ENCODE measurements around the gene HIVEP2. TPM values are rescaled to one million over a fixed set of nuclear protein-coding genes. Genes with fewer than 3 reads are reported as not detected.
A peak's percentile ranks its signal among the peaks of the same experiment; 100 is the strongest.

The HIVEP2 gene
- total and polyA plus RNA-seq, 2 donors (not counting 3 experiments of a cell fraction or from before 2014, with no cell fraction given): 1.3 to 4.7 TPM

GRCh38 chr6:142942805-142943227 is 2.2 kb downstream of the HIVEP2 start:
- TF ChIP-seq, protein P1, sequence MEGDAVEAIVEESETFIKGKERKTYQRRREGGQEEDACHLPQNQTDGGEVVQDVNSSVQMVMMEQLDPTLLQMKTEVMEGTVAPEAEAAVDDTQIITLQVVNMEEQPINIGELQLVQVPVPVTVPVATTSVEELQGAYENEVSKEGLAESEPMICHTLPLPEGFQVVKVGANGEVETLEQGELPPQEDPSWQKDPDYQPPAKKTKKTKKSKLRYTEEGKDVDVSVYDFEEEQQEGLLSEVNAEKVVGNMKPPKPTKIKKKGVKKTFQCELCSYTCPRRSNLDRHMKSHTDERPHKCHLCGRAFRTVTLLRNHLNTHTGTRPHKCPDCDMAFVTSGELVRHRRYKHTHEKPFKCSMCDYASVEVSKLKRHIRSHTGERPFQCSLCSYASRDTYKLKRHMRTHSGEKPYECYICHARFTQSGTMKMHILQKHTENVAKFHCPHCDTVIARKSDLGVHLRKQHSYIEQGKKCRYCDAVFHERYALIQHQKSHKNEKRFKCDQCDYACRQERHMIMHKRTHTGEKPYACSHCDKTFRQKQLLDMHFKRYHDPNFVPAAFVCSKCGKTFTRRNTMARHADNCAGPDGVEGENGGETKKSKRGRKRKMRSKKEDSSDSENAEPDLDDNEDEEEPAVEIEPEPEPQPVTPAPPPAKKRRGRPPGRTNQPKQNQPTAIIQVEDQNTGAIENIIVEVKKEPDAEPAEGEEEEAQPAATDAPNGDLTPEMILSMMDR (IDR thresholded peaks at IDR 0.05; ENCODE audit: extremely low read depth in 1 of 2, insufficient read depth in 1 of 2, low read depth in 1 of 2, low read length in 2 of 2): peak; percentile 12 to 14
- no peak for TF ChIP-seq POLR2A (IDR thresholded peaks at IDR 0.05; ENCODE audit: low read depth, low read length)
- ChIA-PET CTCF (interaction anchor here (0.6 to 2.3 kb wide), 20 partner anchors 8 to 249 kb away, joined by 3 to 13 read pairs (median 4); no protein-coding TSS in a partner anchor), POLR2A (interaction anchor here (0.6 to 1.1 kb wide), 2 partner anchors 110 to 116 kb away, joined by 3 read pairs; no protein-coding TSS in a partner anchor)
- Histone ChIP-seq H3K27me3 (ENCODE audit: control insufficient read depth in 2 of 2, insufficient read depth in 2 of 2, low read length in 2 of 2) (no peaks in the 10 kb centered on the region), H2AFZ (ENCODE audit: low read depth, low read length) (no peak overlapping the region), H3K4me2 (ENCODE audit: insufficient read depth, low read length) (no peak overlapping the region), H3K4me1 (ENCODE audit: control insufficient read depth, extremely low read depth, insufficient read depth, low read length) (peaks cover 29% of the 10 kb centered on the region), H3K9me1 (replicated peaks; ENCODE audit: control insufficient read depth, extremely low read depth, insufficient read depth, low read length) (no peaks in the 10 kb centered on the region), H3K79me2 (ENCODE audit: control insufficient read depth, insufficient read depth, low read length) (no peaks in the 10 kb centered on the region), H3K27ac (ENCODE audit: insufficient read depth, low read depth, low read length) (no peak overlapping the region), H3K9ac (replicated peaks; ENCODE audit: extremely low read depth, insufficient read depth, low read length) (no peak overlapping the region), H3K9me3 (replicated peaks; ENCODE audit: control insufficient read depth, insufficient read depth, low read length) (no peaks in the 10 kb centered on the region), H3K4me3 (replicated peaks in 1 of 3; ENCODE audit: insufficient read depth in 1 of 3, low read depth in 1 of 3, low read length in 3 of 3) (no peak overlapping the region), H4K20me1 (replicated peaks; ENCODE audit: control insufficient read depth, extremely low read depth, insufficient read depth, low read length) (no peaks in the 10 kb centered on the region), H3K36me3 (ENCODE audit: control insufficient read depth in 2 of 2, extremely low read depth in 1 of 2, insufficient read depth in 2 of 2, low read length in 2 of 2) (no peaks in the 10 kb centered on the region)
- BruUV-seq (replicated peaks): no TSS peak
- FAIRE-seq: no peak
- DNase-seq (ENCODE audit: low read depth, low spot score): peak; percentile 63
- dilution Hi-C loops (cut with MboI; ENCODE audit: extremely low pct_ligation_motif_present, low sequenced_read_pairs): no loop called here
- intact Hi-C loops (cut with micrococcal nuclease): loop anchor here (5.0 to 10.0 kb wide), 4 partner anchors 196 to 798 kb away; partner anchors contain the start of genes NMBR and VTA1

GRCh38 chr6:142942238-142942637 is 2.7 kb downstream of the HIVEP2 start:
- no TSS peak for BruUV-seq (replicated peaks)
- TF ChIP-seq, protein P2, sequence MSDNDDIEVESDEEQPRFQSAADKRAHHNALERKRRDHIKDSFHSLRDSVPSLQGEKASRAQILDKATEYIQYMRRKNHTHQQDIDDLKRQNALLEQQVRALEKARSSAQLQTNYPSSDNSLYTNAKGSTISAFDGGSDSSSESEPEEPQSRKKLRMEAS (IDR thresholded peaks at IDR 0.05; ENCODE audit: insufficient read depth, insufficient read length): no peak
- TF ChIP-seq MYC (IDR thresholded peaks at IDR 0.05; ENCODE audit: low read depth, low read length): no peak
- TF ChIP-seq EZH2 (IDR thresholded peaks at IDR 0.05; ENCODE audit: borderline replicate concordance, low read depth, low read length, severe bottlenecking): no peak
- no peak for TF ChIP-seq GATA2 (IDR thresholded peaks at IDR 0.05; ENCODE audit: insufficient read depth, insufficient read length, low read depth, low read length)
- TF ChIP-seq FOS (IDR thresholded peaks at IDR 0.05; ENCODE audit: borderline replicate concordance, insufficient read depth, low read length): no peak
- no peak for TF ChIP-seq JUN (IDR thresholded peaks at IDR 0.05; ENCODE audit: borderline replicate concordance, insufficient read depth, insufficient read length, low read depth)
- TF ChIP-seq POLR2A (IDR thresholded peaks at IDR 0.05; ENCODE audit: low read depth, low read length): no peak
- TF ChIP-seq, protein P1 (IDR thresholded peaks at IDR 0.05; ENCODE audit: extremely low read depth in 1 of 2, insufficient read depth in 1 of 2, low read depth in 1 of 2, low read length in 2 of 2): no peak
- no peak for TF ChIP-seq POLR2AphosphoS5 (IDR thresholded peaks at IDR 0.05; ENCODE audit: insufficient read depth, low read depth, low read length)
- no peak overlapping the region for H3K27ac ChIP-seq (ENCODE audit: insufficient read depth, low read depth, low read length)
- no peak overlapping the region for H2AFZ ChIP-seq (ENCODE audit: low read depth, low read length)
- DNase-seq (ENCODE audit: low read depth, low spot score) (no peak), FAIRE-seq (no peak)
- POLR2A ChIA-PET: no interaction called here
- no peak overlapping the region for H3K4me2 ChIP-seq (ENCODE audit: insufficient read depth, low read length)
- CTCF ChIA-PET: interaction anchor here (1.0 to 2.3 kb wide), 12 partner anchors 7 to 249 kb away, joined by 3 to 13 read pairs (median 4); no protein-coding TSS in a partner anchor
- H3K4me3 ChIP-seq (replicated peaks in 1 of 3; ENCODE audit: insufficient read depth in 1 of 3, low read depth in 1 of 3, low read length in 3 of 3): no peak overlapping the region
- no peaks in the 10 kb centered on the region for H3K27me3 ChIP-seq (ENCODE audit: control insufficient read depth in 2 of 2, insufficient read depth in 2 of 2, low read length in 2 of 2)
- H3K9ac ChIP-seq (replicated peaks; ENCODE audit: extremely low read depth, insufficient read depth, low read length): no peak overlapping the region
- intact Hi-C loops (cut with micrococcal nuclease) (loop anchor here (5.0 to 10.0 kb wide), 4 partner anchors 195 to 797 kb away; partner anchors contain the start of genes NMBR and VTA1), dilution Hi-C loops (cut with MboI; ENCODE audit: extremely low pct_ligation_motif_present, low sequenced_read_pairs) (no loop called here)
- H4K20me1 ChIP-seq (replicated peaks; ENCODE audit: control insufficient read depth, extremely low read depth, insufficient read depth, low read length): no peaks in the 10 kb centered on the region
- H3K4me1 ChIP-seq (ENCODE audit: control insufficient read depth, extremely low read depth, insufficient read depth, low read length): peaks cover 25% of the 10 kb centered on the region
- no peaks in the 10 kb centered on the region for H3K9me1 ChIP-seq (replicated peaks; ENCODE audit: control insufficient read depth, extremely low read depth, insufficient read depth, low read length)
- no peaks in the 10 kb centered on the region for H3K9me3 ChIP-seq (replicated peaks; ENCODE audit: control insufficient read depth, insufficient read depth, low read length)
- no peaks in the 10 kb centered on the region for H3K79me2 ChIP-seq (ENCODE audit: control insufficient read depth, insufficient read depth, low read length)
- H3K36me3 ChIP-seq (ENCODE audit: control insufficient read depth in 2 of 2, extremely low read depth in 1 of 2, insufficient read depth in 2 of 2, low read length in 2 of 2): no peaks in the 10 kb centered on the region
